GM19438 (cell line): ENCODE measurements around the gene TOM1.
A peak's percentile ranks its signal among the peaks of the same experiment; 100 is the strongest.
"Not testable (repeated sequence)": the region's sequence is repeated elsewhere in the genome, so short reads cannot be mapped to it uniquely, and the experiment has no call there.

ENCODE experiments used
- ATAC-seq: cut with Tn5 transposase; IDR thresholded peaks from one replicate; pipeline ENCODE4 v1.9.1; 2021; ENCODE audit warnings: low read depth; ENCODE audit not compliant: unreplicated experiment

Gene TOM1

GRCh38 chr22:35363566-35364086 lies 63.9 kb downstream of the TOM1 start:
- ATAC-seq: no peak

DNA sequence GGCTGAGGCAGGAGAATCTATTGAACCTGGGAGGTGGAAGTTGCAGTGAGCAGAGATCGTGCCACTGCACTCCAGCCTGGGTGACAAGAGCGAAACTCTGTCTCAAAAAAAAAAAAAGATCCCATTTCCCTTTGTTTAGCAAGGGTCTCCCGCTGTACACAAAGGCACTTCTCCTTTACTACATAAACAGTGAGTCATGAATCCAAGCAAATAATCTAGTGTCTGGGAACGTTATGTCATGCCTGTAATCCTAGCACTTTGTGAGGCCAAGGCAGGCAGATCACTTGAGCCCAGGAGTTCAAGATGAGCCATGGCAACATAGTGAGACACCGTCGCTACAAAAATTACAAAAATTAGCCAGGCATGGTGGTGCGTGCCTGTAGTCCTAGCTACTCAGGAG lies 64.5 kb downstream of the TOM1 start:
- ATAC-seq: not testable (repeated sequence)

GRCh38 chr22:35367331-35367886 lies 67.7 kb downstream of the TOM1 start:
- no peak for ATAC-seq

DNA sequence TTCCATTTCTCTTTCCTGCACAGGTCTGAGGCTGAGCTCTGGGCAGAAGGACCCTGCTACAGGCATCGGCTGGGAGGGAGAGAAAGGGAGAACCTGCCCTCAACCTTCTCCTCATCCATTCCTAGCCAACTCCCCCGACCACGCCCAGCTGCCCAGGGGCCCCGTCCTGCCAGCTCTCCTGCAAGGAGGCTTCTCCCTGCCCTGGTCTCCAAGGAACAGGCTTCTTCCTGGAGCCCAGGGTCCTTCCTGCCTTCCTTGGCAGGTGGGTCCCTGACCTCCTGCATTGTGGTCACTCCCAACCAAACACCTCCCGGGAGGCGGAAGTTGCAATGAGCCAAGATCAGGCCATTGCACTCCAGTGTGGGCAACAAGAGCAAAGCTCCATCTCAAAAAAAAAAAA lies 68.7 kb downstream of the TOM1 start:
- ATAC-seq: no peak

- no peak for ATAC-seq
These were observed 70.3 kb downstream of the TOM1 start for GRCh38 chr22:35369996-35370395.

- no peak for ATAC-seq
These were observed 74.1 kb downstream of the TOM1 start for GRCh38 chr22:35373781-35374180.

- ATAC-seq: no peak
These were observed 75.3 kb downstream of the TOM1 start for GRCh38 chr22:35375031-35375430.

GRCh38 chr22:35375526-35375925 lies 75.8 kb downstream of the TOM1 start:
- ATAC-seq: no peak

GRCh38 chr22:35376728-35377472 lies 77.2 kb downstream of the TOM1 start:
- peak; percentile 66 for ATAC-seq

GRCh38 chr22:35377735-35378134 lies 78.0 kb downstream of the TOM1 start:
- no peak for ATAC-seq

DNA sequence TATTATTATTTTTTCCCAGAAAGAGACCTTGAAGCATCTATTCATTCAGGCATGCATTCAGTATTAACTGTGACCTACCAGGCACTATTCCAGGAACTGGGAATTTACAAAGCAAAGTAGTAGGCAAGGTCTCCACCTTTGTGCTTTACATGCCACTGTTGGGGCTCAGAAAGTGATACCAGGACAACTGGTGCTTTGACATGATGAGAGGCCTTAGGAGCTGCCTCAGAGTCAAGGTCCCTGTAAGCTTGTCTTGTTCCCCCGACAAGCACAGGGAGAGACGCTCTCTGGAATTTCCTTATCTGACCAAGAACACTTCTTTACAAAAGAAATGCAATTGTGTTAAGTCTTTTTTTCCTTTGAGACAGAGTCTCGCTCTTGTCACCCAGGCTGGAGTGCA lies 78.9 kb downstream of the TOM1 start:
- no peak for ATAC-seq

DNA sequence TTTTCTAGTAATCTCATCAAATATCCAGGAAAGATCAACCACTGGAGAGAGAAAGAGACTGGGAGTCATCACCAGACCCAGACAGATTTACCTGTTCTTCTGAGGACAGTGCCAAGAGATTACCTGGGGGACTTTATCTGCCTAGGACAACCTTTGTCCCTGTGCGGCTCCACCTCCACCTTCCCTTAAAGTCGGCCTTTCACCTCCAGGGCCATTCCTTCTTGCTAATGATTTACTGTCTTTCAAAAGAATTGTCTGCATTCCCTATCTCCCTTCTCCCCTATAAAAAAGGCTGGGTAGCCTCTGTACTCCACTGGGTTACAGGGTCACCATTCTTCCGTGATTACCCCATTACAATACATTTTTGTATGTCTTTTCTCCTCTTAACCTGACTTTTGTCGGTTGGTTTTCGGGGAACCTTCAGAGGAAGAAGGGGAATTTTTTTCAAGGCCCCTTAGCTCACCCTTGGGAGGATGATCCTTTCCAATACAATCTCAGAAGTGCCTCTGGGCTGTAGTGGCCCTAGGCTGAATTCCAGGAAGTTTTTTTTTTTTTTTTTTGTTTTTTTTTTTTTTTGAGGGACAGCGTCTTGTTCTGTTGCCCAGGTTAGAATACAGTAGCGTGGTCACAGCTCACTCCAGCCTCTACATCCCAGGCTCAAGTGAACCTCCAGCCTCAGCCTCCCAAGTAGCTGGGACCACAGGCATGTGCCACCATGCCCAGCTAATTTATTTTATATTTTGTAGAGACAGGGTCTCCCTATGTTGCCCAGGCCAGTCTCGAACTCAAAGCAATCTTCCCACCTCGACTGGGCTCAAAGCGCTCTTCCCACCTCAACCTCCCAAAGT lies 79.7 kb downstream of the TOM1 start:
- ATAC-seq: no peak

DNA sequence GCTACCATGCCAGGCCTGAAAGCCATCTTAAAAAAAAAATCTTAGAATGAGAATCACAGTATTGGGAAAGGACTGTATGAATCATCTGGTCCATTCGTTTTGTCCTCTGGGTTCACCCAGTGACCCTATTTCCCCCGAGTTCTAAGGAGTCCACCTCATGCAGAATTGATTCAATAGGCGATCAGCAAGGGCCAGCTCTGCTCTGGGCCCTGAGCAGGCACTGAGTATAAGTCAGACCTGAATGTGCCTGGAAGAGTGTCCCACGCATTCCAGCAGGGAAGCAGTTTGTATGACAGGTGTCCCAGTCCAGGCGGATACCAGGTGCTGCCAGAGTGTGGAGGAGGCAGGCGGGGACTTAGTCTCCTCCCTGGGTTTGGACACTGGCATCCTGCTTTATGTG lies 80.3 kb downstream of the TOM1 start:
- no peak for ATAC-seq

- ATAC-seq: peak; percentile 60
These were observed 81.1 kb downstream of the TOM1 start, which contains the start of gene HMOX1 for GRCh38 chr22:35380537-35381423. Gene HMOX1 (plus strand): TSS chr22:35381096. CDS start chr22:35381174, 78 bp downstream.

- no peak for ATAC-seq
These were observed 81.8 kb downstream of the TOM1 start for GRCh38 chr22:35381424-35382009.

GRCh38 chr22:35383679-35384071 lies 84.0 kb downstream of the TOM1 start:
- ATAC-seq: no peak

- no peak for ATAC-seq
These were observed 84.8 kb downstream of the TOM1 start for GRCh38 chr22:35384527-35384926.

GRCh38 chr22:35384975-35385588 lies 85.4 kb downstream of the TOM1 start:
- ATAC-seq: no peak

DNA sequence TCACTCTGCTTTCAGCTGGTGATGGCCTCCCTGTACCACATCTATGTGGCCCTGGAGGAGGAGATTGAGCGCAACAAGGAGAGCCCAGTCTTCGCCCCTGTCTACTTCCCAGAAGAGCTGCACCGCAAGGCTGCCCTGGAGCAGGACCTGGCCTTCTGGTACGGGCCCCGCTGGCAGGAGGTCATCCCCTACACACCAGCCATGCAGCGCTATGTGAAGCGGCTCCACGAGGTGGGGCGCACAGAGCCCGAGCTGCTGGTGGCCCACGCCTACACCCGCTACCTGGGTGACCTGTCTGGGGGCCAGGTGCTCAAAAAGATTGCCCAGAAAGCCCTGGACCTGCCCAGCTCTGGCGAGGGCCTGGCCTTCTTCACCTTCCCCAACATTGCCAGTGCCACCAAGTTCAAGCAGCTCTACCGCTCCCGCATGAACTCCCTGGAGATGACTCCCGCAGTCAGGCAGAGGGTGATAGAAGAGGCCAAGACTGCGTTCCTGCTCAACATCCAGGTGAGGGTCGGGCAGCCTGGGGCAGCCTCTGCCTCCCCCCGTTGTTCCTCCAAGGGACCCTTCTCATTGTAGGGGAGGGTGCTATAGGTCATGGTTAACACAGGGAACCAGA lies 87.1 kb downstream of the TOM1 start:
- ATAC-seq: no peak
